Neuronal stem cell (in vitro differentiated cells): ENCODE measurements around the gene ABCC4.
"Not testable (repeated sequence)": the region's sequence is repeated elsewhere in the genome, so short reads cannot be mapped to it uniquely, and the experiment has no call there.

ENCODE experiments used
- DNase-seq: peaks from one replicate; pipeline ENCODE4 v3.0.0-alpha.2; 2013; ENCODE audit warnings: low spot score
- H2AFZ ChIP-seq: one replicate; pipeline ENCODE4 v1.6.1; 2013; ENCODE audit warnings: mild to moderate bottlenecking, low read length, inconsistent platforms
- H2AK5ac ChIP-seq: 2 replicates; pipeline ENCODE4 v1.6.1; 2013; ENCODE audit warnings: low read depth, mild to moderate bottlenecking, inconsistent platforms, low read length, moderate library complexity, mixed read lengths
- H2BK120ac ChIP-seq: 2 replicates; pipeline ENCODE4 v1.6.1; 2013; ENCODE audit warnings: low read depth, mild to moderate bottlenecking, inconsistent platforms, low read length, moderate library complexity, mixed read lengths
- H2BK12ac ChIP-seq: one replicate; pipeline ENCODE4 v1.6.1; 2013; ENCODE audit warnings: low read length, inconsistent platforms
- H2BK15ac ChIP-seq: 2 replicates; pipeline ENCODE4 v1.6.1; 2013; ENCODE audit warnings: mild to moderate bottlenecking, low read length, inconsistent platforms, mixed read lengths
- H2BK5ac ChIP-seq: one replicate; pipeline ENCODE4 v1.6.1; 2013; ENCODE audit warnings: inconsistent platforms, mild to moderate bottlenecking, low read length, moderate library complexity
- H3K14ac ChIP-seq: one replicate; pipeline ENCODE4 v1.6.1; 2013; ENCODE audit warnings: low read length, inconsistent platforms
- H3K18ac ChIP-seq: 2 replicates; pipeline ENCODE4 v1.6.1; 2013; ENCODE audit warnings: low read length, inconsistent platforms
- H3K23ac ChIP-seq: 2 replicates; pipeline ENCODE4 v1.6.1; 2013; ENCODE audit warnings: low read depth, mild to moderate bottlenecking, mixed read lengths, low read length, inconsistent platforms; ENCODE audit not compliant: poor library complexity
- H3K27ac ChIP-seq: replicated peaks from 3 replicates; pipeline ENCODE4 v1.5.1; 2013; ENCODE audit warnings: low read length, inconsistent platforms
- H3K27me3 ChIP-seq, 3 experiments: 2 replicates each; pipeline ENCODE4 v1.6.1; 2013; ENCODE audit warnings: low read length in 3 of 3, mild to moderate bottlenecking in 2 of 3, inconsistent platforms in 1 of 3, low read depth in 1 of 3, mixed read lengths in 1 of 3, moderate library complexity in 1 of 3; ENCODE audit not compliant: control insufficient read depth in 3 of 3, insufficient read depth in 3 of 3
- H3K36me3 ChIP-seq, 2 donors: replicated peaks in 1 of 2; 2 replicates each; pipeline ENCODE4 v1.6.1; 2013; ENCODE audit warnings: low read length in 2 of 2; ENCODE audit not compliant: control insufficient read depth in 2 of 2, insufficient read depth in 2 of 2
- H3K4ac ChIP-seq: 2 replicates; pipeline ENCODE4 v1.6.1; 2013; ENCODE audit warnings: inconsistent platforms, mild to moderate bottlenecking, low read length, moderate library complexity
- H3K4me1 ChIP-seq, 2 donors: 1 replicate in 1 of 2; 2 replicates in 1 of 2; pipeline ENCODE4 v1.6.1; 2013; ENCODE audit warnings: low read length in 2 of 2, low read depth in 1 of 2; ENCODE audit not compliant: control insufficient read depth in 2 of 2, insufficient read depth in 1 of 2
- H3K4me2 ChIP-seq: one replicate; pipeline ENCODE4 v1.6.1; 2013; ENCODE audit warnings: mild to moderate bottlenecking, low read length, inconsistent platforms; ENCODE audit not compliant: insufficient read depth, poor library complexity, severe bottlenecking
- H3K4me3 ChIP-seq, 2 donors: 2 replicates each; pipeline ENCODE4 v1.5.1; 2013; ENCODE audit warnings: low read length in 2 of 2, mild to moderate bottlenecking in 2 of 2, inconsistent platforms in 1 of 2, moderate library complexity in 1 of 2
- H3K79me1 ChIP-seq: one replicate; pipeline ENCODE4 v1.6.1; 2013; ENCODE audit warnings: low read depth, mild to moderate bottlenecking, inconsistent platforms, low read length, moderate library complexity
- H3K9ac ChIP-seq: one replicate; pipeline ENCODE4 v1.6.1; 2013; ENCODE audit warnings: mild to moderate bottlenecking, low read depth, low read length, inconsistent platforms; ENCODE audit not compliant: poor library complexity
- H3K9me3 ChIP-seq, 2 donors: replicated peaks in 1 of 2; 2 replicates each; pipeline versions ENCODE3 to v1.6.1; 2013; ENCODE audit warnings: low read length in 2 of 2, mild to moderate bottlenecking in 2 of 2, inconsistent platforms in 1 of 2, low read depth in 1 of 2, mixed read lengths in 1 of 2, moderate library complexity in 1 of 2; ENCODE audit not compliant: control insufficient read depth in 2 of 2, insufficient read depth in 1 of 2
- H4K8ac ChIP-seq: one replicate; pipeline ENCODE4 v1.6.1; 2013; ENCODE audit warnings: low read depth, mild to moderate bottlenecking, inconsistent platforms, low read length, moderate library complexity
- H4K91ac ChIP-seq: one replicate; pipeline ENCODE4 v1.6.1; 2013; ENCODE audit warnings: low read length, low read depth, mild to moderate bottlenecking, inconsistent platforms; ENCODE audit not compliant: poor library complexity
- WGBS, 2 donors: extraction: QIAGEN DNeasy Blood & Tissue Kit; methylation state at CpG; one replicate each; pipeline ENCODE4 v1.1.7; 2013; ENCODE audit warnings: missing lambda C conversion rate in 2 of 2, mixed read lengths in 1 of 2; ENCODE audit not compliant: insufficient read length in 2 of 2, insufficient replicate concordance in 1 of 2; ENCODE audit errors: extremely low coverage in 2 of 2; 5-methylcytosine and 5-hydroxymethylcytosine counted together

The ABCC4 gene

DNA sequence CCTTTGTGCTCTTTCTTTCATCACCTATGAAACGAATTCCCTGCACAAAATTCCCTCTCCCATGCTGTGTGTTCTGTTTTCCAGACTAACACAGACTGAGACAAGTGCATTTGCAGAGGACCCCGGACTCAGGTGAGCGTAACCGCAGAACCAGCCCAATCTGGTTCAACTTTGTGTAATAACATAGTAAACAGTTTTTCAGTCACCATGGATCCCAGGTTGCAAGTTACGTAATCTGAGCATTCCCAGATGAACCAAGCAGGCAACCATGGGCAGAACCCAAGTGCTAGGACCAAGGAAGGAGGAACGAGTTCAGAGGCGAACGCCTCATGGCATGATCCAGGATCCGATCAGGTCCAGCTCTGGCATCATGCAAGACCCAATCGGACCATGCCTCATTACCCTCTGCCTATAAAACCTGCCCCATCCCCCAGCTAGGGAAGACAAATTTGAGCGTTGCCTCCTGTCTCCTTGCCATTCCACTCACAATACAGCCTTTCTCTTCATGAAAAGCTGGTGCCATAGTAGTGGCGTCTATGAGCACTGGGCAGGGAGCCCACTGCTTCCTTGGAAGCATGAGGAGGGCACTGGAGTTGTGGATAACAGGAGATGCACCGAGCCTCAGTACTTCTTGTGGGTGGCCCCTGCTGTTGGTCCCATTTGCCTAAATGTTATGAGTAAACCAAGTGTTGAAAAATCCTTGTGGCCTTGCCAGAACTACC, 107.6 kb downstream of the ABCC4 start:
- Histone ChIP-seq H3K4me1 (peaks cover 3 to 8% of the 10 kb centered on the region in 2 donors), H2BK120ac (no peak overlapping the region), H3K18ac (no peak overlapping the region)

DNA sequence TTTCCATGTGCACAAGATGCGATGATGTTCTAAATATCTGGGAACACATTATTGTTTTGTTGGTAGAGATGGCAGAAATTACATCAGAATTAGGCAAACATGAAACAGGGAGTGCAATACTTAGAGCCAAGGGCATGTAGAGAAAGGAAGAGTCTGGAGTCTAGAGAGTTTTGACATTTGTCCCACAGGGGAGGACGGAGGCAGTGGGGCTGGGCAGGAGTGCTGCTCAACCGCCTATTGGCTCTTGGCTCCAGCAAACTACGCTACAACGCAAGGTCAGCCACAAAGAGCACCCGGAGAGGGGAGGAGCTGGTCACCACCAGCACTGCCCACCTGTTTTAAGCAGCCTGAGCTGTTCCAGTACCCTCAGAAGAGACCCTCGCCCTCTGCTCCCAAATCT, 108.3 kb downstream of the ABCC4 start:
- Histone ChIP-seq H2BK15ac (no peak overlapping the region), H3K4me3 (no peak overlapping the region), H3K4ac (no peak overlapping the region), H3K14ac (no peak overlapping the region), H3K79me1 (no peaks in the 10 kb centered on the region), H4K91ac (no peak overlapping the region), H2BK120ac (no peak overlapping the region), H2AFZ (no peak overlapping the region), H3K23ac (no peak overlapping the region), H3K4me2 (no peak overlapping the region), H2AK5ac (no peak overlapping the region), H3K27me3 (no peaks in the 10 kb centered on the region), H4K8ac (no peak overlapping the region), H3K4me1 (peaks cover 3 to 8% of the 10 kb centered on the region in 2 donors), H3K9ac (no peak overlapping the region), H3K18ac (no peak overlapping the region), H2BK12ac (no peak overlapping the region), H3K36me3 (peaks cover 4 to 15% of the 10 kb centered on the region in 2 donors), H2BK5ac (no peak overlapping the region), H3K27ac (no peak overlapping the region), H3K9me3 (no peaks in the 10 kb centered on the region)
- no peak for DNase-seq
- WGBS, 2 donors: no CpG with 5 or more reads among the region's 7 CpGs

More for the DNA sequence above, 107.6 kb downstream of the ABCC4 start:
- no peak overlapping the region for H3K4me2 ChIP-seq
- WGBS, 2 donors: no CpG with 5 or more reads among the region's 13 CpGs
- no peak overlapping the region for H2BK15ac ChIP-seq
- no peak overlapping the region for H3K27ac ChIP-seq
- H2BK5ac ChIP-seq: no peak overlapping the region
- peaks cover 4 to 9% of the 10 kb centered on the region in 2 donors for H3K36me3 ChIP-seq
- no peak overlapping the region for H3K4ac ChIP-seq
- no peak overlapping the region for H3K9ac ChIP-seq
- no peak overlapping the region for H3K23ac ChIP-seq
- no peaks in the 10 kb centered on the region for H3K27me3 ChIP-seq
- no peak overlapping the region for H2AFZ ChIP-seq
- H3K79me1 ChIP-seq: no peaks in the 10 kb centered on the region
- H4K91ac ChIP-seq: no peak overlapping the region
- no peak overlapping the region for H3K14ac ChIP-seq
- H3K9me3 ChIP-seq: no peaks in the 10 kb centered on the region
- no peak for DNase-seq
- H2BK12ac ChIP-seq: no peak overlapping the region
- H2AK5ac ChIP-seq: no peak overlapping the region
- peak overlapping the region in 1 of 2 donors; percentile 35 for H3K4me3 ChIP-seq
- H4K8ac ChIP-seq: no peak overlapping the region

DNA sequence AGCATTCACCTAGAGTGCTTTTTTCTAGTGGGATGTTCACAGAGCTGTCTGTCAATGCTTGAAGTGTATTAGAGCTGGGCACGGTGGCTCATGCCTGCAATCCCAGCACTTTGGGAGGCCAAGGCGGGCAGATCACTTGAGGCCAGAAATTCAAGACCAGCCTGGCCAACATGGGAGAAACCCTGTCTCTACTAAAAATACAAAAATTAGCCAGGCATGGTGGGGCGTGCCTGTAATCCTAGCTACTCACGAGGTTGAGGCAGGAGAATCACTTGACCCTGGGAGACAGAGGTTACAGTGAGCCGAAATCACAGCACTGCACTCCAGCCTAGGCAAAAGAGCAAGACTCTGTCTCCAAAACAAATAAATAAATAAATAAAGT, 108.7 kb downstream of the ABCC4 start:
- H4K91ac ChIP-seq, H3K23ac ChIP-seq, H2BK12ac ChIP-seq, H3K9me3 ChIP-seq, H3K4me2 ChIP-seq, H3K4me1 ChIP-seq, H3K27me3 ChIP-seq, H3K79me1 ChIP-seq, H3K14ac ChIP-seq, H2AFZ ChIP-seq, H3K27ac ChIP-seq, H3K4me3 ChIP-seq, H4K8ac ChIP-seq, H2AK5ac ChIP-seq, H3K9ac ChIP-seq, H3K4ac ChIP-seq, H2BK120ac ChIP-seq, H3K18ac ChIP-seq, H2BK5ac ChIP-seq, H2BK15ac ChIP-seq, DNase-seq: not testable (repeated sequence)
- WGBS, 2 donors: no CpG with 5 or more reads among the region's 5 CpGs
- H3K36me3 ChIP-seq: peaks cover 4 to 18% of the 10 kb centered on the region in 2 donors

DNA sequence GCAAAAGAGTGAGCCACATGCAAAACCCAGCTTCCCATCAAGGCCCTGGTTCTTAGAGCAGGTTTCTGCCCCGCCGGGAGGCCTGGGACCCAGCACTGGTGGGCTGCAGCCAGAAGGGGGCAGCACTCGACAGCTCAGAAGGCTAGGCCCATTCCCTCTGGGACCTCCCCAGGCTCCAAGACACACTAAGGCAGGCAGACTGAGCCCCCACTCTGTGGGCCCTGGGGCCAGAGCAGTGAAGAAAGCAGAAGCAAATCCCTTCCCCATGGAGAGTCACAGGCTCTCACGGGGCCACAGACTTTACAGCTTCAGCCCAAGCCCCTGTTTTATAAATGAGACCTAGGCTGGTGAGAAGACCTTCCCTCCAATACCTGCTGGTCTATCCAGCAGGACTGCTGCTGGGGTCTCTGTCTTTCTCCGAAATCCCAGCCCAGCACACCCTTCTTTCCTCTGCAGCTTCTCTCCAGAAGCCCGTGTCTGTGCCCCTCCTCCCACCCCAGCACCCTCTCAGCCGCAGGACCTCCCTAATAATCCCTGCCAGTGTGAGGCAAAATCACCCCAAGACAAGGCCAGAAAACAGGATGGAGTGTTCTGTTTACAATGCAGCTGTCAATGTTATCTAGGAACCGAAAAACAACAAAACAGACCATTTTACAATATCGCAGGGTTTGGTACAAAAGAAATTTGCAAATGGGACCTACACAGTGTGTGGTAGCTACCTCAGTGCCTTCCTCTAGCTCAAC, 109.3 kb downstream of the ABCC4 start:
- WGBS, 2 donors: no CpG with 5 or more reads among the region's 9 CpGs
- H3K9ac ChIP-seq: no peak overlapping the region
- DNase-seq: peak; percentile 74
- H2AK5ac ChIP-seq: no peak overlapping the region
- no peak overlapping the region for H4K8ac ChIP-seq
- H2BK12ac ChIP-seq: no peak overlapping the region
- no peak overlapping the region for H2BK15ac ChIP-seq
- H3K4ac ChIP-seq: no peak overlapping the region
- no peak overlapping the region for H3K27ac ChIP-seq
- no peak overlapping the region for H2AFZ ChIP-seq
- H3K14ac ChIP-seq: no peak overlapping the region
- no peak overlapping the region for H3K4me2 ChIP-seq
- no peak overlapping the region for H3K23ac ChIP-seq
- H3K36me3 ChIP-seq: peaks cover 4 to 18% of the 10 kb centered on the region in 2 donors
- H3K9me3 ChIP-seq: peaks cover 0 to 2% of the 10 kb centered on the region in 2 donors
- no peak overlapping the region for H4K91ac ChIP-seq
- no peaks in the 10 kb centered on the region for H3K79me1 ChIP-seq
- no peak overlapping the region for H2BK120ac ChIP-seq
- no peak overlapping the region for H3K18ac ChIP-seq
- H2BK5ac ChIP-seq: no peak overlapping the region
- H3K27me3 ChIP-seq: no peaks in the 10 kb centered on the region
- no peak overlapping the region for H3K4me3 ChIP-seq
- peaks cover 3 to 8% of the 10 kb centered on the region in 2 donors for H3K4me1 ChIP-seq
